ENCODE results near the gene ZNF460.

ZNF460 gene

GRCh38 chr19:57321751-57322150 lies 41.5 kb downstream of the ZNF460 start:
- TF ChIP-seq CTCF (IDR thresholded peaks at IDR 0.05; ENCODE audit: insufficient read depth, low read length, poor library complexity, severe bottlenecking): no peak
- no peak for TF ChIP-seq EZH2phosphoT487 (conservative IDR thresholded peaks at IDR 0.05; ENCODE audit: low read length)
- Histone ChIP-seq H3F3A (ENCODE audit: insufficient read depth) (no peaks in the 10 kb centered on the region), H3K4me3 (ENCODE audit: insufficient read depth, low read length, poor library complexity, severe bottlenecking) (peak overlapping the region; percentile 94), H4K20me1 (ENCODE audit: low read depth, low read length) (no peaks in the 10 kb centered on the region), H3K27ac (ENCODE audit: low read depth, low read length) (no peak overlapping the region), H3K79me2 (ENCODE audit: insufficient read depth, low read length) (peaks cover 36% of the 10 kb centered on the region), H3K9me3 (ENCODE audit: insufficient read depth, low read length) (no peaks in the 10 kb centered on the region), H3K27me3 (ENCODE audit: low read length) (no peaks in the 10 kb centered on the region), H3K9ac (ENCODE audit: low read length) (peak overlapping the region; percentile 98), H3K9me2 (replicated peaks; ENCODE audit: insufficient read depth, low read length) (no peaks in the 10 kb centered on the region), H2AFZ (ENCODE audit: low read depth, low read length, severe bottlenecking) (no peak overlapping the region), H3K36me3 (ENCODE audit: low read length) (peaks cover 13% of the 10 kb centered on the region; the same call in 1 of the 2 replicates), H3K4me2 (ENCODE audit: low read depth, low read length, poor library complexity, severe bottlenecking) (peak overlapping the region; percentile 77)

- H3K9ac ChIP-seq (ENCODE audit: low read length): no peak overlapping the region
- H3K4me2 ChIP-seq (ENCODE audit: low read depth, low read length, poor library complexity, severe bottlenecking): no peak overlapping the region
- no peak overlapping the region for H3K4me3 ChIP-seq (ENCODE audit: insufficient read depth, low read length, poor library complexity, severe bottlenecking)
- H4K20me1 ChIP-seq (ENCODE audit: low read depth, low read length): no peaks in the 10 kb centered on the region
- no peaks in the 10 kb centered on the region for H3K9me2 ChIP-seq (replicated peaks; ENCODE audit: insufficient read depth, low read length)
- no peak overlapping the region for H2AFZ ChIP-seq (ENCODE audit: low read depth, low read length, severe bottlenecking)
- H3K27me3 ChIP-seq (ENCODE audit: low read length): no peaks in the 10 kb centered on the region
- no peaks in the 10 kb centered on the region for H3F3A ChIP-seq (ENCODE audit: insufficient read depth)
- H3K36me3 ChIP-seq (ENCODE audit: low read length): peaks cover 21% of the 10 kb centered on the region; the same call in 1 of the 2 replicates
- peaks cover 36% of the 10 kb centered on the region for H3K79me2 ChIP-seq (ENCODE audit: insufficient read depth, low read length)
- TF ChIP-seq EZH2phosphoT487 (conservative IDR thresholded peaks at IDR 0.05; ENCODE audit: low read length) (no peak), CTCF (IDR thresholded peaks at IDR 0.05; ENCODE audit: insufficient read depth, low read length, poor library complexity, severe bottlenecking) (no peak)
- no peak overlapping the region for H3K27ac ChIP-seq (ENCODE audit: low read depth, low read length)
- no peaks in the 10 kb centered on the region for H3K9me3 ChIP-seq (ENCODE audit: insufficient read depth, low read length)
These were observed 44.7 kb downstream of the ZNF460 start for GRCh38 chr19:57324992-57325391.

- H3K4me2 ChIP-seq (ENCODE audit: low read depth, low read length, poor library complexity, severe bottlenecking): no peak overlapping the region
- H2AFZ ChIP-seq (ENCODE audit: low read depth, low read length, severe bottlenecking): no peak overlapping the region
- no peaks in the 10 kb centered on the region for H3K27me3 ChIP-seq (ENCODE audit: low read length)
- peaks cover 26% of the 10 kb centered on the region; the same call in 1 of the 2 replicates for H3K36me3 ChIP-seq (ENCODE audit: low read length)
- TF ChIP-seq CTCF (IDR thresholded peaks at IDR 0.05; ENCODE audit: insufficient read depth, low read length, poor library complexity, severe bottlenecking) (no peak), EZH2phosphoT487 (conservative IDR thresholded peaks at IDR 0.05; ENCODE audit: low read length) (no peak)
- no peaks in the 10 kb centered on the region for H3K9me2 ChIP-seq (replicated peaks; ENCODE audit: insufficient read depth, low read length)
- no peak overlapping the region for H3K9ac ChIP-seq (ENCODE audit: low read length)
- H3K9me3 ChIP-seq (ENCODE audit: insufficient read depth, low read length): no peaks in the 10 kb centered on the region
- H3K4me3 ChIP-seq (ENCODE audit: insufficient read depth, low read length, poor library complexity, severe bottlenecking): no peak overlapping the region
- H4K20me1 ChIP-seq (ENCODE audit: low read depth, low read length): no peaks in the 10 kb centered on the region
- peaks cover 9% of the 10 kb centered on the region for H3K79me2 ChIP-seq (ENCODE audit: insufficient read depth, low read length)
- H3K27ac ChIP-seq (ENCODE audit: low read depth, low read length): no peak overlapping the region
- no peaks in the 10 kb centered on the region for H3F3A ChIP-seq (ENCODE audit: insufficient read depth)
These were observed 47.7 kb downstream of the ZNF460 start for GRCh38 chr19:57327993-57328392.
